SKM-1 (cell line): ENCODE measurements around the gene PPARA.

Experiments used
- DNase-seq: peaks from one replicate; lab custom pipeline; 2025; ENCODE audit not compliant: unreplicated experiment; lab: John Stamatoyannopoulos, UW

Gene PPARA

GRCh38 chr22:46150034-46150654 lies at the start of gene PPARA:
Gene PPARA (plus strand): TSS chr22:46150526. CDS start chr22:46198384, 47,858 bp downstream.
- DNase-seq, result no peak

- DNase-seq, result no peak
Observed at GRCh38 chr22:46102159-46102558, 48.2 kb upstream of the PPARA start.

GRCh38 chr22:46102752-46103151 lies 47.6 kb upstream of the PPARA start:
- no peak for DNase-seq

GRCh38 chr22:46103181-46103580 lies 47.1 kb upstream of the PPARA start:
- no peak for DNase-seq

- DNase-seq, result no peak
Observed at GRCh38 chr22:46103664-46104063, 46.7 kb upstream of the PPARA start.

- DNase-seq, result no peak
Observed at GRCh38 chr22:46104170-46104880, 46.0 kb upstream of the PPARA start.

- DNase-seq, result no peak
Observed at GRCh38 chr22:46104881-46105493, 45.3 kb upstream of the PPARA start.

- no peak for DNase-seq
Observed at GRCh38 chr22:46105494-46106278, 44.6 kb upstream of the PPARA start.

GRCh38 chr22:46106279-46107022 lies 43.9 kb upstream of the PPARA start:
- DNase-seq, result no peak

- no peak for DNase-seq
Observed at GRCh38 chr22:46107089-46107664, 43.1 kb upstream of the PPARA start.

- no peak for DNase-seq
Observed at GRCh38 chr22:46107753-46108563, 42.4 kb upstream of the PPARA start.

- DNase-seq, result no peak
Observed at GRCh38 chr22:46108564-46109473, 41.5 kb upstream of the PPARA start.

- no peak for DNase-seq
Observed at GRCh38 chr22:46109474-46110003, 40.8 kb upstream of the PPARA start.

- DNase-seq, result no peak
Observed at GRCh38 chr22:46110215-46110614, 40.1 kb upstream of the PPARA start.

GRCh38 chr22:46111645-46112306 lies 38.5 kb upstream of the PPARA start:
- no peak for DNase-seq

- no peak for DNase-seq
Observed at GRCh38 chr22:46112405-46112804, 37.9 kb upstream of the PPARA start.

GRCh38 chr22:46113110-46113909 lies 37.0 kb upstream of the PPARA start:
- DNase-seq, result no peak
